Neural progenitor cell (in vitro differentiated cells): ENCODE results near the gene DHH.

Experiments used
- CTCF ChIP-seq: fragments of 200-600 bp; sonication (generic); IDR thresholded peaks from 2 replicates; pipeline ENCODE4 v1.5.1; 2017; ENCODE audit warnings: antibody characterized with exemption, mild to moderate bottlenecking
- EZH2 ChIP-seq: fragments of 200-600 bp; sonication (generic); IDR thresholded peaks from 2 replicates; pipeline ENCODE4 v1.6.1; 2017; ENCODE audit warnings: antibody characterized with exemption, mild to moderate bottlenecking, moderate library complexity
- EZH2phosphoT487 ChIP-seq: fragments of 200-600 bp; sonication (generic); IDR thresholded peaks from 2 replicates; pipeline ENCODE4 v1.6.1; 2017; ENCODE audit warnings: antibody characterized with exemption

GRCh38 chr12:49068879-49069506, 25.6 kb downstream of the DHH start:
- TF ChIP-seq CTCF (no peak), EZH2phosphoT487 (peak; percentile 52), EZH2 (no peak)
